Activated T-cell treated with anti-CD3 and anti-CD28 coated beads, Interleukin-2, amount 50 U/mL, for 72 hours (primary cell): ENCODE measurements around the gene MYOF. TPM values are rescaled to one million over a fixed set of nuclear protein-coding genes. Genes with fewer than 3 reads are reported as not detected.

Source experiments
- ATAC-seq, 2 donors: fragments of 150-1000 bp; cut with Tn5 transposase; replicated peaks in 1 of 2; 2 replicates each; pipeline ENCODE4 v1.10.0; 2021; ENCODE audit warnings: moderate library complexity in 2 of 2, mild to moderate bottlenecking in 1 of 2
- DNase-seq, 2 donors: peaks; one replicate each; pipeline ENCODE4 v3.0.0; 2021 to 2022; ENCODE audit warnings: mixed read lengths in 1 of 2
- H3K27ac Mint-ChIP-seq: one replicate; pipeline ENCODE4 v1.8.0; 2022; ENCODE audit warnings: mild to moderate bottlenecking, moderate library complexity, mixed read lengths
- H3K27me3 Mint-ChIP-seq: one replicate; pipeline ENCODE4 v1.8.0; 2022; ENCODE audit warnings: low read depth, mixed read lengths
- H3K36me3 Mint-ChIP-seq, 2 donors: one replicate each; pipeline ENCODE4 v1.8.0; 2022; ENCODE audit warnings: mixed read lengths in 2 of 2, mild to moderate bottlenecking in 1 of 2; ENCODE audit not compliant: insufficient read depth in 2 of 2
- H3K4me1 Mint-ChIP-seq: one replicate; pipeline ENCODE4 v1.8.0; 2022; ENCODE audit warnings: low read depth, mixed read lengths
- H3K4me3 Mint-ChIP-seq, 2 donors: one replicate each; pipeline ENCODE4 v1.8.0; 2022; ENCODE audit warnings: mild to moderate bottlenecking in 2 of 2, mixed read lengths in 2 of 2, moderate library complexity in 2 of 2
- H3K9me3 Mint-ChIP-seq, 2 donors: one replicate each; pipeline ENCODE4 v1.8.0; 2022; ENCODE audit warnings: mixed read lengths in 2 of 2
- total RNA-seq, 2 donors: library from RNA; stranded (reverse); gene quantifications; one replicate each; pipeline ENCODE4 v1.2.3, GENCODE V29; 2022

MYOF gene
- total RNA-seq, 2 donors from 2014 or later: 32.3 to 32.4 TPM

DNA sequence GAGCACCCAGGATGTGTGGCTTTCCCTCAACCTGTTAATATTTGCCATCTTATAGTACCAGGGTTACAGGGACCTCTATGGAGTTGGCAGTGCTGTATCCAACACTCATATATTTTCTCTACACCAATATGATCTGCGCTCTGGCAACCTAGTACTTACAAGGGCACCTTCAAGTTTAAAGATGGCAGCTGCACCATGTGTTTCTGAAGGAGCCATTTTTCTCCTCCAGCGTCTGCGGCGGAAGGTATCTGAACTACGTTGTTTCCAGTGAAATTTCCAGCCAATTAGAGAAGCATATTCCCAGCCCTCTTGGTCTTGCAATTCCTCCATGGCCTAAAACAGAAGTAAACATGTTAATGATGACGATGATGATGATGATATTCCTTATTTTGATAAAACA is 125.6 kb downstream of the MYOF start:
- Mint-ChIP-seq H3K4me1 (peaks cover 11% of the 10 kb centered on the region), H3K4me3 (no peak overlapping the region), H3K9me3 (no peaks in the 10 kb centered on the region), H3K27ac (no peak overlapping the region), H3K27me3 (no peaks in the 10 kb centered on the region), H3K36me3 (peaks cover 3 to 21% of the 10 kb centered on the region in 2 donors)
- DNase-seq (no peak), ATAC-seq (no peak)

DNA sequence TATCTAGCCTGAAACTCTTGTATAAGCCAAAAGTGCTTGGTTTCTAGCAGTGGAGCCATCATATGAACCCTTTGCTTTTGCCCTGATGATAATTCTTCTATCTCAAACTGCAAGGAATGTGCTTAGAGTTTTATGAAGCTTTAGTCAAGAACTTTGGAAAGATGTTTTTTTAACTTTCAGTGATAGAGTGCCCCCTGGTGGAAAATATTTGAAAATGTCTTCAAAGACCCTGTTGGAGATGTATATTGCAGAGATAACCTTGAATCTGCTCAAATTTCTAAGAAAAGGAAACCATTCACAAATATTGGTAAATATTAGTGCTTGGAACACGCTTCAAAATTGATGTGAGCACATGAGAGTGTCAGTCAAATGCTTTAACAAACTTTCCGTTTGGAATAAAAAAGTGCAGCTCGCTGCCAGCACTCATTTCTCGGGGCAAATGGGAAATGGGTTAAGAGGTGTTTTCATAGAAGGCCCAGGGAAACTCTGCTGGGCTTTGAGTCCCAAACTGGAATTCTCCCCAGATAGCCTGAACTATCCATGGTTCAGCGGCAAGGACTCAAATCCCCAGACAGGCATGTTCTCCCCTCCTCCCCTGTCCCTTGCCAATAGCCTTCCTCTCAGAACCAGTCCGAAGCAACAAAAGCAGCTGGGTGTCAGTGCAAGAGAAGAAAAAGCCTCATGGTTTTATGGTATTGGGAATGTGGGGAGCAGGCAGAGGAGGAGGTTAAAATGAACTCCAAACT is 129.3 kb downstream of the MYOF start:
- Mint-ChIP-seq H3K4me3 (no peak overlapping the region), H3K27ac (no peak overlapping the region), H3K4me1 (peaks cover 3% of the 10 kb centered on the region), H3K36me3 (peaks cover 2 to 22% of the 10 kb centered on the region in 2 donors), H3K9me3 (no peaks in the 10 kb centered on the region), H3K27me3 (no peaks in the 10 kb centered on the region)
- ATAC-seq (no peak), DNase-seq (no peak)

DNA sequence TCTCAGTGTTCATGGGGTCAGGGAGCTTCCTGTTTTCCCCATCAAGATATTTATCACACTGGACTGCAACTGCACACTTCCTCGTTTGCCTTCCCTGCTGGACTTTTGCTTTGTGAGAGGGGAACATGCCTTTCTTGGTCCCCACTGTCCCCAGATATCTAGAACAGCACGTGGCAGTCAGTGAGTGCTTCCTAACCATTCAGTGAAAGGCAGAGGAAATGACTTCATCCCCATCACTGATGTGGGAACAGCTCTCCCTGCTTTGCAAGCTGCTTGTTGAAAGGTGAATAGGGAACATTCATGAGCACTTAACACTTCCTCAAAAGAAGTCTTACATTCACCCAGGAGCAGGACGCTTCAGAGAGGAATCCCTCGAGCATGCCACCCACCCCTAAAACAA is 135.4 kb downstream of the MYOF start:
- H3K4me1 Mint-ChIP-seq: peaks cover 10% of the 10 kb centered on the region
- ATAC-seq (no peak), DNase-seq (no peak)
- no peaks in the 10 kb centered on the region for H3K9me3 Mint-ChIP-seq
- no peak overlapping the region for H3K4me3 Mint-ChIP-seq
- no peak overlapping the region for H3K27ac Mint-ChIP-seq
- no peaks in the 10 kb centered on the region for H3K27me3 Mint-ChIP-seq
- peaks cover 4 to 16% of the 10 kb centered on the region in 2 donors for H3K36me3 Mint-ChIP-seq

DNA sequence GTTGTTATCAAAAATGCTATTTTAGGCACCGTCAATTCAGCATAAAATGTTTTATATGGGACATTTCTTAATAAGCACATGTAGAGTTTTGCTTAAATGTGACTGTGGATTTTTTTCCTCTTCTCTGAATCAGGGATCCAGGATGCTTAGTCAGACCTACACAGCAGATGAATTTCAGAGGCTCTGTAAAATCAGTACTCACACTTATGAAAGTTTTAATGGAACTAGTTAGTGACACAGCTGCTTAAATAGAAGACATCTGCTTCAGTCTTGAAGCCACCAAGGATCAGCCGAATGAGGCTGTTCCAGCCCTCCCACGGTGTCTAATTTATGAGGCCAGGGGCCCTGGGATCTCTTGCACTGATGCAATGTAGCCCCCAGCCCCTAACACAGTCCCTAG is 136.0 kb downstream of the MYOF start:
- ATAC-seq (no peak), DNase-seq (no peak)
- no peak overlapping the region for H3K27ac Mint-ChIP-seq
- H3K27me3 Mint-ChIP-seq: no peaks in the 10 kb centered on the region
- no peaks in the 10 kb centered on the region for H3K9me3 Mint-ChIP-seq
- peaks cover 10% of the 10 kb centered on the region for H3K4me1 Mint-ChIP-seq
- H3K36me3 Mint-ChIP-seq: peaks cover 4 to 16% of the 10 kb centered on the region in 2 donors
- no peak overlapping the region for H3K4me3 Mint-ChIP-seq

DNA sequence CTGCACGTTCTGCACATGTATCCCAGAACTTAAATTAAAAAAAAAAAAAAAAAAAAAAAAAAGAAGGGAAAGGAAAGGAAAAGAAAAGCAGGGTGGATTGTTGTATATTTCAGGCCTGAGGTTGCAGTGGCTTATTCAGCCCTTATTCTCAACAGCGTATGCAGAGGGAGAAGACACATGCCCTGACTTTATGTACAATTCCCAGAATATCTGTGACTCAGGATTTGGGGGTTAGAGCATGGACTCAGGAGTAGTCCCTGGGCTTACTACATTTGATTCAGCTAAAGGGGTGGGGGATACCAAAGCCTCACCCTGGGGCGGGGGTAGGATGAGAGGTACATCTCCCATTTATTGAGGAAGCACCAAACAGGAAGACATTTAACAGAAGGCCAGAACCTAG is 137.4 kb downstream of the MYOF start:
- no peaks in the 10 kb centered on the region for H3K27me3 Mint-ChIP-seq
- H3K4me3 Mint-ChIP-seq: no peak overlapping the region
- peaks cover 4 to 11% of the 10 kb centered on the region in 2 donors for H3K36me3 Mint-ChIP-seq
- no peak for ATAC-seq
- H3K4me1 Mint-ChIP-seq: peaks cover 10% of the 10 kb centered on the region
- H3K27ac Mint-ChIP-seq: no peak overlapping the region
- DNase-seq: no peak
- no peaks in the 10 kb centered on the region for H3K9me3 Mint-ChIP-seq

DNA sequence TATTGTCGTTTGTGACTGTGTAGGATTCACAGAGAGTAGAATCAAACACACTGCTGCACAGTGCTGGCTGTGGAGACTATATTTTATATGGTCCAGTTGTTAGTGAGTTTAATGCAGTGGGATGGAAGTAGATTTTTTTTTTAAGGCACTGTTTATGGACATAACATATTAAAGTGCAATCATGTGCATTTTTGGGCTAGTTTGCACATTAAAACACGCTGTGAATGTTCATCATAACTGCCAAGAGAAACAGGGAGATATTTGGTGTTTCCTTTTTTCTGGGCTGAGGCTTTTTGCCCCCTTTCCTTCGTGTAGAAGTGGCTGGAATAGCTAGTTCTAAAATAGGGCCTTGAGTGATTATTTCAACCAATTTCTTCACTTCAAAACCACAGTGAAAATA is 139.2 kb downstream of the MYOF start:
- no peaks in the 10 kb centered on the region for H3K27me3 Mint-ChIP-seq

DNA sequence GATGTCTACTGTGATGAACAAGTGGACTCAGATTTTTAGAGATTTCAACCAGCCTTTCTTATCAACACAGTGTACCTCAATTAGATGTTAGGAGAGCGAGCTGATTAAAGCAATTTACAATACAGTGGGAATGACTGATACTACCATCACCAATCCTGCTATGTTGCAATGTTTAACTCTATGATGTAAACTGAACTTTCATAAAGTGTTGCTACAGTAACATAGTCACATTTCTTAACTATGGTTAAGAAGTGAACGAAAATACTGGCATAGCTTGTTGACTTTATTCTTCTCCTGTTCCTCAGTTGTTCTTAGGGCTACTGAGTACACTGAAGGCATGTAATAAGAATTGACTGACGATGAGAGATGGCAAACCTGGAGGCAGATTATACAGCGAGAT is 139.8 kb downstream of the MYOF start:
- H3K27me3 Mint-ChIP-seq: no peaks in the 10 kb centered on the region
- DNase-seq (no peak), ATAC-seq (no peak)
- peaks cover 10% of the 10 kb centered on the region for H3K4me1 Mint-ChIP-seq
- H3K9me3 Mint-ChIP-seq: no peaks in the 10 kb centered on the region
- peaks cover 4 to 12% of the 10 kb centered on the region in 2 donors for H3K36me3 Mint-ChIP-seq
- no peak overlapping the region for H3K27ac Mint-ChIP-seq
- H3K4me3 Mint-ChIP-seq: no peak overlapping the region

More for the DNA sequence above, 139.2 kb downstream of the MYOF start:
- Mint-ChIP-seq H3K4me3 (no peak overlapping the region), H3K36me3 (peaks cover 4 to 14% of the 10 kb centered on the region in 2 donors), H3K27ac (no peak overlapping the region), H3K4me1 (peaks cover 10% of the 10 kb centered on the region), H3K9me3 (no peaks in the 10 kb centered on the region)
- DNase-seq: no peak
- ATAC-seq: no peak

DNA sequence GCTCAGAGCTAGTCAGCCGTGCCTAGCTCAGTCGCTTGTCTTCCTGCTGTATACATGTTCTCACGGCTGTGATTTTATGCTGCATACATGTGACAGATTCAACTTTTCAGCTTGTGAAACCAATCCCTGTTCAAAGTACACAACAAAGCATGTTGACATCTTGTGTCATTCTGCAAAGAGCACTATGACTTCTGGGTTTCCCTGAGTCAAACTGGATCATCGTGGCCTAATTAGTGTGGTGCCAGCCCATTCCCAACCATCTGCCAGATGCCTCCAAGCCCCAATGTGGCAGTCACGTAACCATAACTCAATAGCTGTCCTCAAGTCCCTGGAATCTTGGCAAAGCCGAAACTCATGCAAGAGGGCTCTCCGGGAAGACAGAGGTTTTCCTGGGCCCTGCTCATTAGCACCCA is 144.8 kb downstream of the MYOF start:
- ATAC-seq: no peak
- no peak overlapping the region for H3K4me3 Mint-ChIP-seq
- H3K27ac Mint-ChIP-seq: no peak overlapping the region
- H3K36me3 Mint-ChIP-seq: peaks cover 0 to 5% of the 10 kb centered on the region in 2 donors
- no peak for DNase-seq
- no peaks in the 10 kb centered on the region for H3K27me3 Mint-ChIP-seq
- no peaks in the 10 kb centered on the region for H3K4me1 Mint-ChIP-seq
- no peaks in the 10 kb centered on the region for H3K9me3 Mint-ChIP-seq

DNA sequence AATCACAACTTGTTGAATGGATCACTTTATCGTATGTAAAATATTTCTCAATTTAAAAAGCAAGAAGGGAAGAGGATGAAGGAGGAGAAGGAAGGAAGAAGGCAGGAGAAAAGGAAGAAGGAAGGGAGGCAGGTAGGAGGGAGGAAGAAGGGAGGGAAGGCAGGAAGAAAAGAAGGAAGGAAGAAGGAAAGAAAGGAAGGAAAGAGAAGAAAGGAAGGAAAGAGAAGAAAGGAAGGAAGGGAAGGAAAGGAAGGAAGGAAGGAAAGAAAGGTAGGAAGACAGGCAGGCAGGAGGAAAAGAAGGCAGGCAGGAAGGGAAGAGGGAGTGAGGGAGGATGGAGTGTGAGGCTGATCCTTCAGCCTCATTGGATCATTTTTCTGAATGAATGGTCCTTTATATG is 145.5 kb downstream of the MYOF start:
- H3K4me3 Mint-ChIP-seq: no peak overlapping the region
- peaks cover 0 to 5% of the 10 kb centered on the region in 2 donors for H3K36me3 Mint-ChIP-seq
- no peaks in the 10 kb centered on the region for H3K27me3 Mint-ChIP-seq

DNA sequence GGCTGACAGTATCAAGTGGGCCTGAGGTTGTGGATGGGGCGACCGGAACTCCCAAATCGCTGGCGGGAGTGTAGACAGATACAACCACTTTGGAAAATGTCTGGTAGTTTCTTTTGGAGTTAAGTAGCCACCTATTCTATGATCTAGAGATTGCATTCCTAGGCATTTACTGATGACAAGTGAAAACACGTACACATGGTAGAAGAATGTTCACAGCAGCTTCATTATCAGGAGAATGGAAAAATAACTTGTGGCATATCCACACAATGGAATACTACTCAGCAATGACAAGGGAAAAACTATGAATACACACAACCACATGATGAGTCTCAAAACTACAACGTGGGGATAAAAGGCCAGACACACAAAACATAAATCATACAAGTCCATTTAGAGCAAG is 146.0 kb downstream of the MYOF start:
- Mint-ChIP-seq H3K36me3 (peaks cover 0 to 5% of the 10 kb centered on the region in 2 donors), H3K4me3 (no peak overlapping the region), H3K9me3 (no peaks in the 10 kb centered on the region), H3K4me1 (no peaks in the 10 kb centered on the region), H3K27ac (no peak overlapping the region), H3K27me3 (no peaks in the 10 kb centered on the region)
- no peak for DNase-seq
- ATAC-seq: no peak

More for the DNA sequence above, 145.5 kb downstream of the MYOF start:
- DNase-seq (no peak), ATAC-seq (no peak)
- no peak overlapping the region for H3K27ac Mint-ChIP-seq
- H3K4me1 Mint-ChIP-seq: no peaks in the 10 kb centered on the region
- no peaks in the 10 kb centered on the region for H3K9me3 Mint-ChIP-seq

DNA sequence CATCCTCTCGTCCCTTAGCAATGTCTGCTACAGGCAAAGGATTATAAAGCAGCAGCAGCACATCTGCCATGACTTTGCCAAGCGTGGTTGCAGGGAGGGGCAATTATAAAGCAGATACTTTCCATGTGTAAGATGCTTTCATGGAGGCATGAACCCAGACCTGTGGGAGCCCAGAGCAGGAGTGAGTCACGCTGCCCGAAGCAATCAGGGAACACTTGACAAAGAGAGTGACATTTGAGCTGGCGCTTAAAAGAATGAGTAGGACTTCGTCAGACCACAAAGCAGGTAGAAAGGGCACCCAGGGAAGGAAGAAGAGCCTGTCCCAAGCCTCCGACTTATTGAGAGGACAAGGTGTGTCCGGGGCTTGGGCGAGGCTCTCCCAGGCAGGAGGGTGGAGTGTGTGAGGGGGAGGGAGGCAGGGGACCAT is 147.2 kb downstream of the MYOF start:
- Mint-ChIP-seq H3K27ac (no peak overlapping the region), H3K27me3 (no peaks in the 10 kb centered on the region), H3K4me3 (no peak overlapping the region), H3K9me3 (no peaks in the 10 kb centered on the region), H3K4me1 (no peaks in the 10 kb centered on the region), H3K36me3 (peaks cover 0 to 5% of the 10 kb centered on the region in 2 donors)
- DNase-seq (no peak), ATAC-seq (no peak)

DNA sequence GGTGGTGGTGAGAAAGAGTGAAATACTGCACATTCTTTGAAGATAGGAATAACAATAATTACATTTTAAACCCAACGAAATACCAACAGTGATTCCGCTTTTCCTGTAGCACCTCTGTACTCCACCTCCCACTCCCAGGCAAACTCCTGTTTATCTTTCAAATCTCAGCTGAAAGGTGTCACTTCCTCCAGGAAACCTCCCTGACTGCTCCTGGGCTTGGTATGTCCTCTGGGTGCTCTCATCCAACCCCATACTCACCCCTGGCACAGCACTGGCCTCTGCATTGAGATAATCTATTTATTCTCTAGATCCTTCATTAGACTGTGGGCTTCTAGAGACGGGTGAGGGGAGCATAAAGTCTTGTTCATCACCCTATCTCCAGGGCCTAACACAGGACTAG is 148.0 kb downstream of the MYOF start:
- Mint-ChIP-seq H3K4me3 (no peak overlapping the region), H3K27me3 (no peaks in the 10 kb centered on the region), H3K27ac (no peak overlapping the region), H3K36me3 (peaks cover 0 to 5% of the 10 kb centered on the region in 2 donors), H3K9me3 (no peaks in the 10 kb centered on the region), H3K4me1 (no peaks in the 10 kb centered on the region)
- DNase-seq (no peak), ATAC-seq (no peak)

DNA sequence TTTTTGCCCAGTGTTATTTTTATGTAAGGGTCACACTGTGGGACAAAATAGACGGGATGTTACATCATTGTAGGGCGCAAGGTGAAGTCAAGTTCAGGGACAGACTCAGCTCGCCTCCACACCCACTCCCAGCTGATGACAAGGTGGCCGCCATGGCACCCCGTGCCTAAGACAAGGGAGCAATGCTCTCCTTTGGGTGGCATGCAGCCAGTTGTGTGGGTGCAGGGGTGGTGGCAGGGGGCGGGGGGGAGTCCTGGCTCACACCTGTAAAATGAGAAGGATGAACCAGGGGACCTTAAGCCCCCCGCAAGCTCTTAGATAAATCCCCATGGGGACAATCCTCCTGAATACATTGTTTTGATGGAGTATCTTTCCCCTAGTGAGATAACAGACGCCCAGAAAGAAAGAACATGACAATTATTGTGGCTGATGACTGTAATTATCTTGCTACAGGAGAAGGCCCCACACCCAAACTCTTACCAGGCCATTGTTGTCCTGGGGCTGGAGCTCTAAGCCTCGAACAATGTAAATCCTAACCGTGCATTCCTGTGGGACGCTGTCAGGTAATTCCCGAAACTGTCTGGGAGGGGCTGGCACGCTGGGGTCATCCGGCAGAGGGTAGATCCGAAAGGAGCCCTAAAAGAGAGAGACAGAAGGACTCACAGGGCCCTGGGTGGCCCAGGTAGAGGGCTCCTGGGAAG is 148.7 kb downstream of the MYOF start:
- no peaks in the 10 kb centered on the region for H3K27me3 Mint-ChIP-seq
- ATAC-seq (no peak), DNase-seq (no peak)
- H3K4me3 Mint-ChIP-seq: no peak overlapping the region
- no peak overlapping the region for H3K27ac Mint-ChIP-seq
- H3K9me3 Mint-ChIP-seq: no peaks in the 10 kb centered on the region
- no peaks in the 10 kb centered on the region for H3K4me1 Mint-ChIP-seq
- H3K36me3 Mint-ChIP-seq: peaks cover 0 to 2% of the 10 kb centered on the region in 2 donors
